Measurements from ENCODE around the gene PRKCZ.

Gene PRKCZ

DNA sequence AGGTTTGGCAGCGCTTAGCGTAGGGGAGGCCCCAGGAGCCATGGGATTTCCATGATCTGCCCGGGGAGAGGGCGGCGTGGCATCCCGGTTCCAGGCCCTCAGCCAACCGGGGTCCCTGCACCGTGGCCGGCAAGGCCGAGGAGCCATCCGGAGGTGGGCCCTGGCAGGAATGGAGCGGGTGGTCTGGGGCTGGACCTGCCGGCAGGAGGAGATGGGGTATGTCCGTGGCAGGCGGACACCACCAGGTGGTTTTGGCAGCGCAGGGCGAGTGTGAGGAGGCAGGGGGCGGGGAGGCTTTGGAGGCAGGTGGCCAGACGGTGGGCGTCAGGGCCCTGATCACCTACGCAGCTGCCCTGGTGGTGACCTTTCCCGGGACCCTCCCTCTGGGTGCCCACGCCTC lies 10.3 kb downstream of the PRKCZ start:
- in situ Hi-C loops (cut with HindIII; ENCODE audit: low sequenced_read_pairs) = no loop called here
- no peak overlapping the region for H3K4me3 ChIP-seq (ENCODE audit: low read depth, low read length)

DNA sequence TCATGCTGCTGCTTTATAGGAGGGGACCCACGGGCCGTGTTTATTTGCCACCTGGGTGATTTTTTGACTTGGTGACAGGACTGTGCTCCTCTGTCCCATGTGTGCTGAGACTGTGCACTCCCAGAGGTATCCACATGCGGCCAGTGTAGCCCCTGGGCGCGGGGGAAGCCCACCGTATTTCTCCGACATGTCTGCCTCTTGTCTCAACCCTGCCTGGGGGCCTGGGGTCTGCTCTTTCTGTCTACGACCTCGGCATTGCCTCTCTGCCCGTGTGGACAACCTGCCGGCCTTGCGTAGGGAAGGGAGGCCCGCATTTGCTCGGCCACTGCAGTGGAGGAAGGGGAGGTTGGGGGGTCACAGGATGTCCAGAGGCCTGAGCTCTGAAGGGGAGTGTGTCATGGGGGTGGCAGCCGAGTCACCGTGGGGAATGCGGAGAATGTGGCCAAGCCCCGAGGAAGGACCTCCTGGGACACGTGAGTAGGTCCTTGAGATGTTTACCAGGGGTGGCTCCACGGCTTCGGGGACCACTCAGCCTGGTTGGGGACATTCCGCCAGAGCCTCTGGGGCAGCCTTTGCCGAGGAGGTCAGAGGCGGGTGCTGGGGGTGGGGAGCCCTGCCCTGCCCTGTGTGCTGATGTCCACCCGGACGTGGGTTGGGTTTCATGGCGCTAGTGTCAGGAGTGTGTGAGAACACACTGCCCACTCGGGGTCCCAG lies 11.0 kb downstream of the PRKCZ start:
- no peak for DNase-seq (ENCODE audit: low read depth, low spot score)
- TF ChIP-seq, protein P1, sequence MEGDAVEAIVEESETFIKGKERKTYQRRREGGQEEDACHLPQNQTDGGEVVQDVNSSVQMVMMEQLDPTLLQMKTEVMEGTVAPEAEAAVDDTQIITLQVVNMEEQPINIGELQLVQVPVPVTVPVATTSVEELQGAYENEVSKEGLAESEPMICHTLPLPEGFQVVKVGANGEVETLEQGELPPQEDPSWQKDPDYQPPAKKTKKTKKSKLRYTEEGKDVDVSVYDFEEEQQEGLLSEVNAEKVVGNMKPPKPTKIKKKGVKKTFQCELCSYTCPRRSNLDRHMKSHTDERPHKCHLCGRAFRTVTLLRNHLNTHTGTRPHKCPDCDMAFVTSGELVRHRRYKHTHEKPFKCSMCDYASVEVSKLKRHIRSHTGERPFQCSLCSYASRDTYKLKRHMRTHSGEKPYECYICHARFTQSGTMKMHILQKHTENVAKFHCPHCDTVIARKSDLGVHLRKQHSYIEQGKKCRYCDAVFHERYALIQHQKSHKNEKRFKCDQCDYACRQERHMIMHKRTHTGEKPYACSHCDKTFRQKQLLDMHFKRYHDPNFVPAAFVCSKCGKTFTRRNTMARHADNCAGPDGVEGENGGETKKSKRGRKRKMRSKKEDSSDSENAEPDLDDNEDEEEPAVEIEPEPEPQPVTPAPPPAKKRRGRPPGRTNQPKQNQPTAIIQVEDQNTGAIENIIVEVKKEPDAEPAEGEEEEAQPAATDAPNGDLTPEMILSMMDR (IDR thresholded peaks at IDR 0.05; ENCODE audit: low read depth, low read length) = no peak
- in situ Hi-C loops (cut with HindIII; ENCODE audit: low sequenced_read_pairs) = no loop called here
- H3K4me3 ChIP-seq (ENCODE audit: low read depth, low read length) = no peak overlapping the region

More for the DNA sequence above, 10.3 kb downstream of the PRKCZ start:
- TF ChIP-seq, protein P1 (IDR thresholded peaks at IDR 0.05; ENCODE audit: low read depth, low read length) = no peak
- DNase-seq (ENCODE audit: low read depth, low spot score) = no peak

DNA sequence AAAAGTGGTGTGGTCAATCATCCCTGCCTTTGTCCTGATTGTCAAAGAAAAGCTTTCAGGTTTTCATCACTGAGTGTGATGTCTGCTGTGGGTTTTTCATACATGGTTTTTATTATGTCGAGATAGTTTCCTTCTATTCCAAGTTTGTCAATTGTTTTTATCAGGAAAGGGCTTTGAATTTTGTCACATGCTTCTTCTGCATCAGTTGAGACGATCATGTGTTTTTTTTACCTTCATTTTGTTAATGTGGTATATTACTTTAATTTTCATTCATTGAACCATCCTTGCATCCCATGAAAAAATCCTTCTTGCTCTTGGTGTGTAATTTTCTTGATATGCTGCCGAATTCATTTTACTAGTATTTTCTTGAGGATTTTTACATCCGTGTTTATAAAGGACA lies 15.5 kb downstream of the PRKCZ start:
- in situ Hi-C loops (cut with HindIII; ENCODE audit: low sequenced_read_pairs) = no loop called here
- no peak overlapping the region for H3K4me3 ChIP-seq (ENCODE audit: low read depth, low read length)
- no peak for DNase-seq (ENCODE audit: low read depth, low spot score)
- TF ChIP-seq, protein P1 (IDR thresholded peaks at IDR 0.05; ENCODE audit: low read depth, low read length) = no peak

DNA sequence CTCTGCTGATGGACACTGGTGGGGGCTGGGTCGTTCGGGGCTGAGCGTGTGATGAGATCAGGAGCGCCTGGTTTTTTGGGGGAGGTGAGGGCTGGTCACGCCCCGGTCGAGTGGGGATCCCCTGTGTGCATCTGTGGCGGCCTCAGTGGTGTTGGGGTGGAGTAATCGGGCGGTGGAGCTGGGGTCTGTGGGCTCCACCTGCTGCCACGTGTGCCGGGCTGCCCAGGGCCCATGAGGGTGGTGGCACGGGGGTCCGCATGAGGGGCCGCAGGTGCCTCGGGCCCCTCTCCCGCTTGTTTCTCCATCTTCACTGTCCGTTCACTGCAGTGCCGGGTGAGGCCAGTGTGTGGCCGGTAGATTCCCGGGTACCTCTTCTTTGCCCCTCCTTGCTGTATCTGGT lies 17.2 kb downstream of the PRKCZ start:
- no peak for DNase-seq (ENCODE audit: low read depth, low spot score)
- in situ Hi-C loops (cut with HindIII; ENCODE audit: low sequenced_read_pairs) = no loop called here
- no peak overlapping the region for H3K4me3 ChIP-seq (ENCODE audit: low read depth, low read length)
- TF ChIP-seq, protein P1 (IDR thresholded peaks at IDR 0.05; ENCODE audit: low read depth, low read length) = no peak

DNA sequence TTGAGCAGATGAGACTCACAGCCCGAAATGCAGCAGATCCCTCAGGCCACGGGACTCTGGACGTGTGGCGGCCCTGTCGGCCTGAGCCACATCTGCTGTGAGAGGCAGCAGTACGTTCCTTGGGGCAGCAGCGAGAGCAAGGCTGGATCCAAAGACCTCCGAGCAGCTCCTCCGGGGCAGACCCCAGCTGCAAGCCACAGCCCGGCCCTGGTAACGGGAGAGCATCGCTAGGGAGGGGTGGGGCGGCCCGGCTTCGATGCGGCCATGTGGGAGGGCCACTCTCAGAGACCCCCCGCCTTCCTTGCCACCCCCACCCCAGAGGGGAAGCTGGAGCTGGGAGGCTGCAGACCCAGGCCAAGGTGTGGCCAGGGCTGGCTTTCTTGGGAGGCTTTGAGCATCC lies 17.8 kb downstream of the PRKCZ start:
- H3K4me3 ChIP-seq (ENCODE audit: low read depth, low read length) = no peak overlapping the region
- DNase-seq (ENCODE audit: low read depth, low spot score) = no peak
- TF ChIP-seq, protein P1 (IDR thresholded peaks at IDR 0.05; ENCODE audit: low read depth, low read length) = no peak
- in situ Hi-C loops (cut with HindIII; ENCODE audit: low sequenced_read_pairs) = no loop called here

DNA sequence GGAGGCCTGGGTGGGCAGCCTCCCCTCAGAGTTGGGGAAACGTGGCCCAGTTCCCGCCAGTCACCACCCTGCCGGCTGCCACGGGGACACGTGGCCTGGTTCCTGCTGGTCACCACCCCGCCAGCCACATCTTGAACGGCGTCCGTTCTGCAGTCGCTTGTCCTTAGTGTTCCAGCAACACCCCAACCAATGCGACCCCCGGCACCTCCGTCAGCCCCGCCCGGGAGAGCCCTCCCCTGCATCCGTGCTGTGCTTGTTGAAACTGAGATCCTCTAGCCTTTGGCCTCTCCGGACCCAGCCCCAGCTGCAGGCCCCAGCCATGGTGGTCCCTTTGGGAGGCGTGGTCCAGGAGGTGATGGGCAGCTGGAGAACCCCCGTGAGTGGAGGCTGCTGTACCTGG lies 18.7 kb downstream of the PRKCZ start:
- in situ Hi-C loops (cut with HindIII; ENCODE audit: low sequenced_read_pairs) = no loop called here
- H3K4me3 ChIP-seq (ENCODE audit: low read depth, low read length) = no peak overlapping the region
- no peak for DNase-seq (ENCODE audit: low read depth, low spot score)
- TF ChIP-seq, protein P1 (IDR thresholded peaks at IDR 0.05; ENCODE audit: low read depth, low read length) = no peak

All from astrocyte of the spinal cord (primary cell).